Fibroblast of skin of back (primary cell): ENCODE results near the gene CPA1.

Experiments used
- DNase-seq: peaks from one replicate; pipeline ENCODE4 v3.0.0-alpha.2; 2013

CPA1 gene

GRCh38 chr7:130430841-130431666 is 50.8 kb downstream of the CPA1 start:
- DNase-seq, result peak; percentile 74

GRCh38 chr7:130432886-130433285 is 52.6 kb downstream of the CPA1 start:
- no peak for DNase-seq

GRCh38 chr7:130433301-130433700 is 53.0 kb downstream of the CPA1 start:
- no peak for DNase-seq

GRCh38 chr7:130435311-130435854 is 55.1 kb downstream of the CPA1 start:
- DNase-seq, result no peak

GRCh38 chr7:130436253-130436652 is 56.0 kb downstream of the CPA1 start:
- no peak for DNase-seq
